Glutamatergic neuron (in vitro differentiated cells): ENCODE data around the gene IWS1. TPM values are rescaled to one million over a fixed set of nuclear protein-coding genes. Genes with fewer than 3 reads are reported as not detected.
"Not testable (repeated sequence)": the region's sequence is repeated elsewhere in the genome, so short reads cannot be mapped to it uniquely, and the experiment has no call there.

Experiments
- DNase-seq: peaks from one replicate; pipeline ENCODE4 v3.0.0; 2022
- H3K27ac Mint-ChIP-seq: one replicate; pipeline ENCODE4 v1.8.0; 2020; ENCODE audit warnings: mild to moderate bottlenecking, mixed read lengths, inconsistent platforms; ENCODE audit not compliant: unreplicated experiment
- H3K27me3 Mint-ChIP-seq: one replicate; pipeline ENCODE4 v1.8.0; 2020; ENCODE audit warnings: mild to moderate bottlenecking, moderate library complexity, mixed read lengths, inconsistent platforms; ENCODE audit not compliant: unreplicated experiment
- H3K36me3 Mint-ChIP-seq: one replicate; pipeline ENCODE4 v1.8.0; 2020; ENCODE audit warnings: mild to moderate bottlenecking, mixed read lengths, inconsistent platforms; ENCODE audit not compliant: unreplicated experiment
- H3K4me1 Mint-ChIP-seq: one replicate; pipeline ENCODE4 v1.8.0; 2020; ENCODE audit warnings: mild to moderate bottlenecking, low read depth, mixed read lengths, inconsistent platforms; ENCODE audit not compliant: unreplicated experiment
- H3K4me3 Mint-ChIP-seq: one replicate; pipeline ENCODE4 v1.8.0; 2020; ENCODE audit warnings: mild to moderate bottlenecking, mixed read lengths, inconsistent platforms; ENCODE audit not compliant: unreplicated experiment
- H3K9me3 Mint-ChIP-seq: one replicate; pipeline ENCODE4 v1.8.0; 2020; ENCODE audit warnings: mild to moderate bottlenecking, moderate library complexity, mixed read lengths, inconsistent platforms; ENCODE audit not compliant: unreplicated experiment
- CTCF ChIP-seq: fragments of 200-600 bp; sonication (generic); IDR thresholded peaks from one replicate; pipeline ENCODE4 v1.5.0; 2021; ENCODE audit not compliant: partially characterized antibody, unreplicated experiment
- total RNA-seq: library from RNA; stranded (reverse); fragmentation: NEBNext Ultra II Directional; extraction: Animal tissue kit (Norgen Biotek cat#: 25700); gene quantifications from one replicate; pipeline ENCODE4 v1.2.1, GENCODE V29; 2021; ENCODE audit not compliant: unreplicated experiment

Gene IWS1
- total RNA-seq, 1 donor from 2014 or later = 46.1 TPM

- TF ChIP-seq CTCF = no peak
- H3K27ac Mint-ChIP-seq = no peak overlapping the region
- H3K9me3 Mint-ChIP-seq = no peaks in the 10 kb centered on the region
- H3K4me1 Mint-ChIP-seq = peaks cover 4% of the 10 kb centered on the region
- no peak for DNase-seq
- peaks cover 5% of the 10 kb centered on the region for H3K27me3 Mint-ChIP-seq
- H3K4me3 Mint-ChIP-seq = no peak overlapping the region
- H3K36me3 Mint-ChIP-seq = no peaks in the 10 kb centered on the region
Observed at GRCh38 chr2:127545189-127545588, 18.9 kb upstream of the IWS1 start.

DNA sequence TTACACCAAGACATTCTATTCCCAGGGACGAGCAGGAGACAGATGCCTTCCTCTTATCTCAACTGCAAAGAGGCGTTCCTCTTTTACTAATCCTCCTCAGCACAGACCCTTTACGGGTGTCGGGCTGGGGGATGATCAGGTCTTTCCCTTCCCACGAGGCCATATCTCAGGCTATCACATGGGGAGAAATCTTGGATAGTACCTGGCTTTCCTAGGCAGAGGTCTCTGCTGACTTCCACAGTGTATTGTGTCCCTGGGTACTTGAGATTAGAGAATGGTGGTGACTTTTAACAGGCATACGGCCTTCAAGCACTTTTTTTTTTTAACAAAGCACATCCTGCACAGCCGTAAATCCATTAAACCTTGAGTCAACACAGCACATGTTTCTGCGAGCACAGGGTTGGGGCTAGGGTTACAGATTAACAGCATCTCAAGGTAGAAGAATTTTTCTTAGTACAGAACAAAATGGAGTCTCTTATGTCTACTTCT lies 16.8 kb upstream of the IWS1 start:
- not testable (repeated sequence) for H3K36me3 Mint-ChIP-seq, H3K27me3 Mint-ChIP-seq, DNase-seq, H3K4me1 Mint-ChIP-seq, H3K9me3 Mint-ChIP-seq, H3K27ac Mint-ChIP-seq, H3K4me3 Mint-ChIP-seq

DNA sequence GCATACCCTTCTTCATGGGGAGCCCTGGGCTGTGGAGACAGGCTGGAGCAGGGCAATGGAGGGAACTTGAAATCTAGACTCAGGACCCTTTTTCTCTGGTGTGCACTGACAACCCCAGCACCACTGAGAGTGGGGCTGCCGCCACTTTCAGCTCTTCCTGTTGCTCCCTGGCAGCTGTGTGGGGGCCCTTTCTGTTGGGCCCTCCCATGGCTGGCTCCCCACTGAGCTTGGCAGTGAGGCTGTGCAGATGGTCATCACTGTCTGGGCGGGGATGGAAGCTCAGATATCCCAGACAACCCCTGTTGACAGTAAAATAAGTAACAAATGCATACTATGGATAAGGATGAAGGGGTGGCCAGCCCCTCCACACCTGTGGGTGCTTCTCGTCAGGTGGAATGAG lies 15.9 kb upstream of the IWS1 start:
- H3K27ac Mint-ChIP-seq = no peak overlapping the region

GRCh38 chr2:127541809-127542208 lies 15.5 kb upstream of the IWS1 start:
- DNase-seq = no peak
- no peak overlapping the region for H3K27ac Mint-ChIP-seq

More for the DNA sequence above, 15.9 kb upstream of the IWS1 start:
- H3K9me3 Mint-ChIP-seq = no peaks in the 10 kb centered on the region
- H3K27me3 Mint-ChIP-seq = peaks cover 5% of the 10 kb centered on the region
- no peak for TF ChIP-seq CTCF
- H3K4me1 Mint-ChIP-seq = peaks cover 4% of the 10 kb centered on the region
- no peak for DNase-seq
- no peak overlapping the region for H3K4me3 Mint-ChIP-seq
- H3K36me3 Mint-ChIP-seq = no peaks in the 10 kb centered on the region

GRCh38 chr2:127537644-127538043 lies 11.4 kb upstream of the IWS1 start:
- Mint-ChIP-seq H3K4me3 (no peak overlapping the region), H3K4me1 (peaks cover 1% of the 10 kb centered on the region), H3K9me3 (peaks cover 3% of the 10 kb centered on the region), H3K27ac (no peak overlapping the region), H3K36me3 (no peaks in the 10 kb centered on the region), H3K27me3 (peaks cover 3% of the 10 kb centered on the region)
- TF ChIP-seq CTCF = no peak
- DNase-seq = no peak

More at GRCh38 chr2:127541809-127542208, 15.5 kb upstream of the IWS1 start:
- Mint-ChIP-seq H3K27me3 (peaks cover 5% of the 10 kb centered on the region), H3K9me3 (no peaks in the 10 kb centered on the region), H3K36me3 (no peaks in the 10 kb centered on the region), H3K4me3 (no peak overlapping the region), H3K4me1 (peaks cover 4% of the 10 kb centered on the region)
- TF ChIP-seq CTCF = no peak
